A673 (cell line): ENCODE results near the gene WT1. TPM values are rescaled to one million over a fixed set of nuclear protein-coding genes. Genes with fewer than 3 reads are reported as not detected.

Experiments
- BruUV-seq: library from RNA; stranded (reverse); fragments of 400-500 nt; replicated peaks from 2 replicates; lab custom pipeline; 2021; lab: Mats Ljungman, UMichigan
- CTCF ChIA-PET: fragments of 300-600 bp; sonication (Branson Sonifier 250); formaldehyde crosslinking; loops from one replicate; lab custom pipeline; 2022; ENCODE audit warnings: antibody characterized with exemption; lab: Charles Lee
- POLR2A ChIA-PET: fragments of 300-600 bp; sonication (Branson Sonifier 250); formaldehyde crosslinking; loops from one replicate; lab custom pipeline; 2022; ENCODE audit warnings: antibody characterized with exemption; ENCODE audit not compliant: low non-redundant PET; lab: Charles Lee
- DNase-seq: peaks from one replicate; pipeline ENCODE4 v3.0.0-alpha.2; 2015; ENCODE audit warnings: low spot score
- H3K27ac ChIP-seq: fragments of 200-600 bp; sonication (generic); 2 replicates; pipeline ENCODE4 v1.5.1; 2016; ENCODE audit warnings: mixed run types, low read depth, mild to moderate bottlenecking, mixed read lengths, antibody characterized with exemption, low read length; ENCODE audit not compliant: poor library complexity, severe bottlenecking
- H3K27me3 ChIP-seq: fragments of 200-600 bp; sonication (generic); replicated peaks from 2 replicates; pipeline ENCODE4 v1.6.1; 2017; ENCODE audit warnings: mixed run types, low read depth, mild to moderate bottlenecking, mixed read lengths, antibody characterized with exemption, low read length; ENCODE audit not compliant: insufficient read depth, poor library complexity
- H3K36me3 ChIP-seq: fragments of 200-600 bp; sonication (generic); 2 replicates; pipeline ENCODE4 v1.6.1; 2016; ENCODE audit warnings: mixed run types, mild to moderate bottlenecking, mixed read lengths, antibody characterized with exemption, low read length; ENCODE audit not compliant: insufficient read depth, poor library complexity, severe bottlenecking
- H3K4me1 ChIP-seq: fragments of 200-600 bp; sonication (generic); 2 replicates; pipeline ENCODE4 v1.6.1; 2017; ENCODE audit warnings: mixed run types, mild to moderate bottlenecking, mixed read lengths, antibody characterized with exemption, low read length; ENCODE audit not compliant: insufficient read depth, poor library complexity, severe bottlenecking
- H3K4me3 ChIP-seq: fragments of 200-600 bp; sonication (generic); 2 replicates; pipeline ENCODE4 v1.5.1; 2016; ENCODE audit warnings: low read depth, mixed run types, mild to moderate bottlenecking, mixed read lengths, low read length; ENCODE audit not compliant: poor library complexity, severe bottlenecking
- H3K9me3 ChIP-seq: fragments of 200-600 bp; sonication (generic); 2 replicates; pipeline ENCODE4 v1.6.1; 2016; ENCODE audit warnings: mixed run types, low read depth, mild to moderate bottlenecking, mixed read lengths, antibody characterized with exemption, low read length; ENCODE audit not compliant: poor library complexity, severe bottlenecking
- CTCF ChIP-seq: fragments of 300-800, 200-600 bp; sonication (generic); conservative IDR thresholded peaks from 2 replicates; pipeline ENCODE4 v1.5.1; 2017; ENCODE audit warnings: low read depth, mild to moderate bottlenecking, antibody characterized with exemption, low read length, moderate library complexity, mixed read lengths
- EZH2 ChIP-seq: fragments of 200-600 bp; sonication (generic); IDR thresholded peaks from 2 replicates; pipeline ENCODE4 v1.6.1; 2017; ENCODE audit warnings: borderline replicate concordance, low read depth, mild to moderate bottlenecking, mixed read lengths, antibody characterized with exemption, low read length; ENCODE audit not compliant: poor library complexity, severe bottlenecking
- intact Hi-C: fragments of 100-400 bp; cut with micrococcal nuclease; formaldehyde crosslinking; loops from one replicate; pipeline ENCODE4 v1.10.0; 2022; ENCODE audit not compliant: unreplicated experiment
- total RNA-seq: library from RNA; stranded (reverse); gene quantifications from 2 replicates; pipeline ENCODE4 v1.2.3, GENCODE V29; 2021

WT1 gene
- total RNA-seq, 1 experiment from 2014 or later: 10.4 TPM

DNA sequence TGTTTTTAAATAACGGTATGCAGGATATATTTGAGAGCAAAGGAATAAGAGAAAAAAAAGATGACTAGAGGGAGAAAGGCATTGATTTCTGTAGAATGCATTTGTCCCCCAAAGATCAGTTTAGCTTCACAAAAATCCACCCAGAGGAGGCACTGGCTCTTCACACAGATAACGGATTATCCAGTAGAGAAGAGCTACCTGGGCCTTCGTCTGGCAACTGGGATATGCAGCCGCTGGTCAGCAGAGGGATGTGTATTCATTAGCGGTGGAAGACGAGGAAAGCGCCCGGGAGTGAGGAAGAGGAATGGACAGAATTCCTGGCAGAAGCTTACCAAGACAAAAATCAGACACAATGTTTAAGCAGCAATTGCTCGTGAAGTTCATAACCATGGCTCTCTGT lies 5.6 kb upstream of the WT1 start:
- Histone ChIP-seq H3K4me1 (peaks cover 45% of the 10 kb centered on the region), H3K36me3 (no peaks in the 10 kb centered on the region), H3K9me3 (no peaks in the 10 kb centered on the region), H3K4me3 (no peak overlapping the region), H3K27ac (no peak overlapping the region), H3K27me3 (peaks cover 98% of the 10 kb centered on the region)
- intact Hi-C loops: no loop called here
- no TSS peak for BruUV-seq
- ChIA-PET CTCF (no interaction called here), POLR2A (no interaction called here)
- TF ChIP-seq EZH2: no peak
- TF ChIP-seq CTCF: no peak
- no peak for DNase-seq

GRCh38 chr11:32440312-32440908 lies 5.1 kb upstream of the WT1 start:
- Histone ChIP-seq H3K27me3 (peaks cover 98% of the 10 kb centered on the region), H3K9me3 (no peaks in the 10 kb centered on the region), H3K4me3 (no peak overlapping the region), H3K4me1 (peaks cover 50% of the 10 kb centered on the region), H3K27ac (no peak overlapping the region), H3K36me3 (no peaks in the 10 kb centered on the region)
- ChIA-PET CTCF (no interaction called here), POLR2A (no interaction called here)
- TF ChIP-seq CTCF: no peak
- peak; percentile 92 for TF ChIP-seq EZH2
- DNase-seq: no peak
- BruUV-seq: no TSS peak
- intact Hi-C loops: no loop called here

DNA sequence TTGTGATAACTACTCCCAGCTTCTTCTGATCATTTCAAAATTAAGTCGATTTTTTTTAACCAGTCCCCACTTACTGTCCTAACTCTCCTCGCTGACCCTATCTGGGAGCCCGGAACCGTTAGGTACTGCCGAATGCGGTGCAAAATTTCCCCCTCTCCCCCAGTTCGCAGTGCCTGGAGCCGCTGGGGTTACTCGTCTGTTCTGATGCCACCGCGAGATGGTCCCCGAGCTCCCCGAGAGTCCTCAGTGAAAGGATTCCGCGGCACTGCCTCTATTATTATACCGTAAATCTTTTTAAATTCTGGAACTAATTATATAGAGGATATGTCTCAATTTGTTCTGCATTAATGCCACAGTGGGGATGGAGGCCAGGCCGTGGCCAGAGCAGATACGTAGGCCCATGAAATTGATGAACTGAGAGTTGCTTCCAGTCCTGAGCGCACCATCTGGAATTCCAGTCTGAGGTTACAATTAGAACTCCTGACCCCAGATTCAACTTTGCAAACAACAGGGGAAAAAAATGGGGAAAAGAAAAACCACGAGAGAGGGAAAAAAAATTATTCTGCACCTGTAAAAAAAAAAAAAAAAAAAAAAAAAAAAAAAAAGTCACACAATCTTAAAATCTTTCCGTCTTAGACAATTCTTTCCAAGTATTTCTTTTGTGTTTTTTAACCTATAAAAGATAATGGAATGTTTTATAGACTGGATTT lies 4.3 kb upstream of the WT1 start:
- BruUV-seq: no TSS peak
- TF ChIP-seq CTCF (no peak; the same call in 1 of the 2 replicates), EZH2 (no peak)
- POLR2A ChIA-PET: interaction anchor here (0.6 kb wide), 1 partner anchor 198 kb away, joined by 6 read pairs; no protein-coding TSS in a partner anchor
- Histone ChIP-seq H3K4me1 (peaks cover 52% of the 10 kb centered on the region), H3K27ac (no peak overlapping the region), H3K36me3 (no peaks in the 10 kb centered on the region), H3K27me3 (peaks cover 99% of the 10 kb centered on the region), H3K4me3 (peak overlapping the region; percentile 20), H3K9me3 (no peaks in the 10 kb centered on the region)
- DNase-seq: peak; percentile 91
- intact Hi-C loops: loop anchor here (5.0 kb wide), 1 partner anchor 52 kb away; no protein-coding TSS in a partner anchor
- CTCF ChIA-PET: interaction anchor here (1.0 to 1.5 kb wide), 2 partner anchors 9 to 38 kb away, joined by 3 to 6 read pairs; no protein-coding TSS in a partner anchor
